Fibroblast of skin of back (primary cell): ENCODE results near the gene CTDNEP1.

Experiments used
- DNase-seq: peaks from one replicate; pipeline ENCODE4 v3.0.0-alpha.2; 2013

The CTDNEP1 gene

GRCh38 chr17:7226721-7227710 lies 24.5 kb downstream of the CTDNEP1 start:
- DNase-seq: no peak

- no peak for DNase-seq
Measured at GRCh38 chr17:7225711-7226331, 25.7 kb downstream of the CTDNEP1 start.

GRCh38 chr17:7224661-7225111 lies 26.8 kb downstream of the CTDNEP1 start:
- DNase-seq: no peak

DNA sequence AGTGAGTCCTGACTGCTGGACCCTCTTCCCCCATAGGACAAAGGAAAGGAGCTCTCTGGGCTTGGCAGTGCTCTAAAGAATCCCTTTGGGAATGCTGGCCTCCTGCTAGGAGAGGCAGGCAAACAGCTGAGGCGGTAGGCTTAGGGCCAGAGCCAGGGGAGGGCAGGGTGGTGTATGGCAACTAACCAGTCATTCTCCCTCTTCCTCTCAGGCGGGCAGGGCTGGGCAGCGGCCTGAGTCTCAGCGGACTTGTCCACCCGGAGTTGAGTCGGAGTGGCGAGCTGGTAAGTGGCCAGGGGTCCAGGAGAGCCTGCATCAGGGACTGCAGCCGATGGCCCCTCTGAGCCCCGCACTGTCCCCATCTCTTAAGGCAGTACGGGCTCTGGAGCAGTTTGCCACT lies 27.4 kb downstream of the CTDNEP1 start:
- no peak for DNase-seq

DNA sequence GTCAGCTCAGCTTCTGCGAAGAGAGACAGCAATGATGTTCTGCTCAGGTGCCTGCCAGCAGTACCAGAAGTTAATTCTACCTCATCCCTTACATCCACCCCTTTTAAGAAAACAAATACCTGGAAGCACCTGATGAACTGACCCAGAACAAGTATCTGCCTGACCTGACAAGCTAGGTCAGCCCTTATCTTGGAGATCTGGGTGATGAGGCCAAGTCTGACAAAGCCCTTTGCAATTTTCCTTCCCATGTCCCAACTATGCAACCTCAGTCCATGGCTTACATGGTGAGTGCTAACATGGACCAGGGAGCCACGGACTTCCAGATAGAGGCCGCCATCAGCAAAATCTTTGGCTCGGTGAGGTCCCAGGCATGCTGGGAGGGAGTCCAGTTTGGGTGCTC lies 28.2 kb downstream of the CTDNEP1 start:
- no peak for DNase-seq

DNA sequence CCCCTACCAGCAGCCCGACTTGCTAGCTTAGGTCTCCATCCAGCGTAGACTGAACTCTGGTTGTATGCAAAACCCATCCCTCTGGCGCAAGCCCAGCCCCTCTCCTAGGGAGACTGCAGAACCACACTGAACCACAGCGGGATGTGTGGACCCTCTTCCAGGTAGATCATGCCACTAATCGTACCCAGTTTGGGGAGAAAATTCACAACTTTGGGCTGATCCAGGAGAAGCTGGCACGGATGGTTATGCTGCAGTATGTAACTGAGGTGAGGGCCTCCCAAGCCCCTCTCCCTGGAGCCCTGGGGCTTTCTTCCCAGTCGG lies 28.6 kb downstream of the CTDNEP1 start:
- no peak for DNase-seq

- DNase-seq: no peak
Measured at GRCh38 chr17:7222093-7222971, 29.2 kb downstream of the CTDNEP1 start.

- no peak for DNase-seq
Measured at GRCh38 chr17:7221278-7222092, 30.0 kb downstream of the CTDNEP1 start.

GRCh38 chr17:7220593-7221277 lies 30.8 kb downstream of the CTDNEP1 start:
- peak; percentile 58 for DNase-seq

- peak; percentile 87 for DNase-seq
Measured at GRCh38 chr17:7219812-7220592, 31.5 kb downstream of the CTDNEP1 start, which contains the start of the genes ACADVL and DLG4. Gene ACADVL (plus strand): TSS chr17:7219938. CDS start chr17:7219985, 47 bp downstream. Gene DLG4 (minus strand): TSS chr17:7219836.

DNA sequence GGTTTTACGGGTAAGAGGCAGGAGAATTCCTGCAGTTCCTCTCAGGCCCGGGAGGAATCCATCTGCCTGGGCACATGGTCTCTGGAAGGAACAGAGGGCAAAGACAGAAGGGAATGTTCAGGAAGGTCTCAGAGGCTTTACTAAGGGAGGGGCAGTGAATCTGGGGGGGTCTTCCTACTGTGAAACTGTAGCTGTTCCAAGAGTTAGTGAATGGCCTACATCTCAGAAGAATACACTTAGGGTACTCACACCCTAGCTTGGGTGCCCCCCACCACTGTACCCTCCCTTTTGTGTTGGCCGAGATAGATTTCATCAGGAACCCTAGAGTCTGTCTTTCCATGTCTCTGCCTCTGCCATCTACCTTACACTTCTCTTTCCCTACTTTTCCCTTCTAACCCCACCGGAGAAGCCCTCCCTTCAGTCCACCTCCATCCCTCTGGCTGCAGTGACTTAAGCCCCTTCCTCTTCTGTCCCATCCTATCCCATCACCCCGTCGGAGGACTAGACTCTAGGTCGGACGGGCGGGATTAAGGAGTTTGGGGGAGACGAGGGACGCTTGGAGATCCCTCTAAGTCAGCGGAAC lies 32.2 kb downstream of the CTDNEP1 start:
- no peak for DNase-seq

DNA sequence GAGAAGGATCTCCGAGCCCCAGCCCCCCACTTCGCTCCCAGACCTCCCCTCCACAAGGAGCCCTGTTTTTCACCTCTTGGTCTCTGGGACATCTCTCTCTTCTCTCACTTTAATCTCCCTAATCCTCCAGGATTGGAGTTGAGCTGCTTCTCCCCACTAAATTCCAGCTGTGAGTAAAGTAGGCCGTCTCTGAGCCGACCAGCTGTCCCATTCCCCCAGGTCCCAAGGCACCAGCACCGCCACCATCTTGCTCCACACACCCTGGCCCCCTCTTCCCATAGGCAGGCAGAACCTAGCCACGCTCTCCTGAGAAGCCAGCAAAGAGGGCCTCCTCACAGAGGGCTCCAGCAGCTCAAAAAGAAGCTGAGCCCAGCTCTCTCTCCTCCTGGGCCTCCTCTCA lies 32.8 kb downstream of the CTDNEP1 start:
- no peak for DNase-seq

DNA sequence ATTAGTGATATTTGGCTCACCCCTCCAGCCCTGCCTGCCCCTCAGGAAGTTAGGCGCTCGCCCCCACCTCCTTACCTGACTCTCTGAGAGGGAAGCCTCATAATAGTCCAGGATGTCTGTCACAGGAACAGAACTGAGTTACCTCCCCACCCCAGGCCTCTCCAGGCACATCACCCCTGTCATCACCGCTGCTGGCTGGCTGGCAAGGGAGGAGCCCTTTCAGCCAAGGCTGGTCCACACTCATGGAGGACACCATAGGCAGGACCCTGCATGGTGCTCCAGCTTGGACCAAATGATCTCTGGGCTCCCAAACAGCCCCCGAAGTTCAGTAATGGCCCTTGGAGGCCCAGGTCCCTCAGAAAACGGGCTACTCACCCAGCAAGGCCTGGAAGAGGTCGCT lies 33.4 kb downstream of the CTDNEP1 start:
- DNase-seq: no peak

DNA sequence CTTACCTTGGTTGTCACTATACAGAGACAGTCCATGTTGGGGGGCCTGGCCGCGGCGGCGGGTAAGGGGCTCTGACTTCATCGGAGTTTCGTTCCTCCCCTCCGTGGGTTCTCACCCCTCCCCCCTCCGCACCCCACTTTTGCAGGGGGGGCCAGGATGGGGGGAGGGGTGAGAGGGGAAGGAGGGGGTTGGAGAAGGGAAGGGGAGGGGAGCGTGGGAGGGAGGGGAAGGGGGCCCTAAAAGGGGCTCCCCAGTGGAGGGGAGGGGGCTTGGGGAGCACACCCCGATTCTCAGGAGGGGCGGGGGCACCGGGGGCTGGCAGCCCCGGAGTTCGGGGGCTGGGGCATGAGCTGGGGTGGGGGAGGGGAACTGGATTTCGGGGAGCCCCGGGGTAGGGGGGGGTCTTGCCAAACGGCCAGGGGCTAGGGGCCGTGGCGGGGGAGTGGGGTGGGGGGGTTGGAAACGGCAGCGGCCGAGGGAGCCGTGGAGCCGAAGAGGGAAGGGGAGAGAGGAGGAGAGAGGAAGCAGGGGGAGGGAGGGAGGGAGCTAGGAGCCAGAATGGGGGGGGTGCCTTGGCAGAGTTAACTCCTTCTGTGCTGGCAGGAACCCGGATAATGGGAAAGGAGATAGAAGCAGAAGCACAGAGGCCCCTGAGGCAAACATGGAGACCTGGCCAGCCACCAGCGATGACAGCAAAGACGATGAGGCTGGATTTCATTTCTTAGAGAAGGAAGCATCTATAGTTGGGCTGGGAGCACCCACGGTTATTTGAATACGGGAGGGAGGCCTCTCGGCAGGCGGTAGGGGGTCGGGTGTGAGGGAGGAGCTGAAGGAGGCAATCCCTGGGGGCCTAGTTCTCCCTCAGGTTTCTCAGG lies 34.2 kb downstream of the CTDNEP1 start:
- peak; percentile 78 for DNase-seq

DNA sequence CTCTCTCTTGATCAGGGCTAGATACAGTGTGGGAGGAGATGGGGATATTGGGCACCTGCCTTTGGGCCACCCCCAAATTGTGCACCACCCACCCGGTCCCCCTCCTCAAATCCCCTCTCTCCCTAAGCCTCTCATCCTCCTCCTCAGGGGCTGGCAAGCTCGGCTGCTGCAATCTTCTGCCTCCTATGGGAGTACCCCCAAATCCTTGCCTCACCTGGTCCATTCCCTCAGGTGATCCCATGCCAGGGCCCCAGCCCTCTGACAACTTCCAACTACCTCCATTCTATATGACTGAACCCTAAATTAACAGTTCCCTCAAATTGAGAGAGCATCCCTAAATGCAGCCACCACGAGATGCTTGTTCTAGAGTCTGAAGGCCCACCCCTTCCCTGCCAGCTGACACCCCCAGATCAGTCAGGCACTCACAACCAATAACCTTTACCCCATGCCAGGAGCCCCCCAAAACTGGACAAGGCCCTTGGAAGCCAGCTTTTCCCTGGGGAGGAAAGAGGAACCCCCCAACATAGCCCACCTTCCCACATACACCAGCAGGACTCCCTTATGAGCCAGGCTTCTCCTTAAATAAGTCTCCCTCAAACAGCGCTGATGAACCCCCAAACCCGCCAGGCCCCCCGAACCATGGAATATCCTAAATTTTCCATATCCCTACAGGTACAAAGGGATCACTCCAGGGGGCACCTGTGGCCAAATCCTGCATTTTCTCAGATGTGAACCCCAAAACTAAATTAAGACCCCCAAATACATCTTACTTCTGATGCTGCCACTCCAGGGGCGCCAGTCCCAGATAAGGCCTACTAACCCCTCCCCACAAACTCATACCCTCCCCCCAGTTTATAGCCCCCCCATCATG lies 35.1 kb downstream of the CTDNEP1 start:
- no peak for DNase-seq

DNA sequence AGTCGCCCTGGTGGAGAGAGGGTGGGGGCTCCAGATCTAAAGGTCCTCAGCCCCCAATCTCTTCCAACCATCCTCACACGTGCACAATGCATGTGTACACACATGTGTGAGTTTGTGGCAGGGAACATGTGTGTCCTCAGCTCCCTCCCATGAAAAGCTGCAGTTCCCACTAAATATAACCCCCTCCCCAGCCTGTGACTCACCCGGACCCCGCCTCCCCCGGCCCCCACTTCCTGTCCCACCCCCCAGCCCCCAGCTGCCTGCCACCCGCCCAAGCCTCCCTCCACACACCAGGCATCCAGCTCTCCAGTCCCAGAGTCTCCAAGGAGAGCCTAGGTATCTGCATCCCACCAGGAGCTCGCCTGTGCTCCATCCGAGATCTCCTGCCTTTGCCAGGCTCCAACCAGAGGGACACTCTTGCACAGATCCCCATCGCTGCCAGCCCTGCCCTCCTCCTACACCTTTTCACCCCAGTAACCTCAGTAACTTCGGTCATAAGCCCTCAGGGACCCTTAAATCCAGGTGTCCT lies 35.8 kb downstream of the CTDNEP1 start:
- peak; percentile 54 for DNase-seq

GRCh38 chr17:7215136-7215638 lies 36.3 kb downstream of the CTDNEP1 start:
- no peak for DNase-seq
